ENCODE results near the gene PRR16. TPM values are rescaled to one million over a fixed set of nuclear protein-coding genes. Genes with fewer than 3 reads are reported as not detected.

PRR16 gene
- total RNA-seq, 2 donors from 2014 or later: 19.8 to 25.5 TPM

- Histone ChIP-seq H3K27ac (no peak overlapping the region), H3K4me3 (no peak overlapping the region), H3K4me1 (ENCODE audit: control insufficient read depth in 1 of 2, low read depth in 2 of 2) (peaks cover 4 to 20% of the 10 kb centered on the region in 2 donors), H3K27me3 (replicated peaks; ENCODE audit: insufficient read depth) (no peaks in the 10 kb centered on the region), H3K36me3 (no peaks in the 10 kb centered on the region), H3K9me3 (no peaks in the 10 kb centered on the region)
- ATAC-seq (ENCODE audit: insufficient number of reproducible peaks, low FRiP score, low read depth) (no peak), DNase-seq (ENCODE audit: low spot score) (no peak)
- TF ChIP-seq CTCF (IDR thresholded peaks at IDR 0.05): no peak
Measured at GRCh38 chr5:120461251-120461650, 2.8 kb upstream of the PRR16 start.

- peak overlapping the region; percentile 93 for H3K4me3 ChIP-seq
- DNase-seq (ENCODE audit: low spot score) (no peak), ATAC-seq (ENCODE audit: insufficient number of reproducible peaks, low FRiP score, low read depth) (no peak)
- no peak for TF ChIP-seq CTCF (IDR thresholded peaks at IDR 0.05)
- H3K4me1 ChIP-seq (ENCODE audit: control insufficient read depth in 1 of 2, low read depth in 2 of 2): peaks cover 9 to 23% of the 10 kb centered on the region in 2 donors
- no peaks in the 10 kb centered on the region for H3K27me3 ChIP-seq (replicated peaks; ENCODE audit: insufficient read depth)
- no peaks in the 10 kb centered on the region for H3K36me3 ChIP-seq
- H3K9me3 ChIP-seq: no peaks in the 10 kb centered on the region
- peak overlapping the region; percentile 83 to 85 for H3K27ac ChIP-seq
Measured at GRCh38 chr5:120463006-120463680, 957 bp upstream of the PRR16 start.

GRCh38 chr5:120464627-120465435, 731 bp downstream of the PRR16 start:
- TF ChIP-seq CTCF (IDR thresholded peaks at IDR 0.05): no peak
- peak; percentile 32 for ATAC-seq (ENCODE audit: insufficient number of reproducible peaks, low FRiP score, low read depth)
- Histone ChIP-seq H3K9me3 (no peaks in the 10 kb centered on the region), H3K27ac (peak overlapping the region; percentile 83 to 85), H3K36me3 (no peaks in the 10 kb centered on the region), H3K27me3 (replicated peaks; ENCODE audit: insufficient read depth) (no peaks in the 10 kb centered on the region), H3K4me1 (ENCODE audit: control insufficient read depth in 1 of 2, low read depth in 2 of 2) (peaks cover 10 to 29% of the 10 kb centered on the region in 2 donors), H3K4me3 (peak overlapping the region; percentile 93)
- DNase-seq (ENCODE audit: low spot score): no peak

GRCh38 chr5:120465436-120465961, 1.4 kb downstream of the PRR16 start:
- no peak for DNase-seq (ENCODE audit: low spot score)
- Histone ChIP-seq H3K9me3 (no peaks in the 10 kb centered on the region), H3K4me1 (ENCODE audit: control insufficient read depth in 1 of 2, low read depth in 2 of 2) (peaks cover 10 to 29% of the 10 kb centered on the region in 2 donors), H3K27me3 (replicated peaks; ENCODE audit: insufficient read depth) (no peaks in the 10 kb centered on the region), H3K4me3 (peak overlapping the region; percentile 93), H3K36me3 (no peaks in the 10 kb centered on the region), H3K27ac (peak overlapping the region; percentile 83 to 85)
- peak; percentile 58 for ATAC-seq (ENCODE audit: insufficient number of reproducible peaks, low FRiP score, low read depth)
- TF ChIP-seq CTCF (IDR thresholded peaks at IDR 0.05): no peak

GRCh38 chr5:120466341-120467006, 2.4 kb downstream of the PRR16 start:
- H3K27me3 ChIP-seq (replicated peaks; ENCODE audit: insufficient read depth): no peaks in the 10 kb centered on the region
- TF ChIP-seq CTCF (IDR thresholded peaks at IDR 0.05): no peak
- H3K4me1 ChIP-seq (ENCODE audit: control insufficient read depth in 1 of 2, low read depth in 2 of 2): peaks cover 10 to 29% of the 10 kb centered on the region in 2 donors
- peak overlapping the region; percentile 59 to 85 for H3K27ac ChIP-seq
- H3K9me3 ChIP-seq: no peaks in the 10 kb centered on the region
- ATAC-seq (ENCODE audit: insufficient number of reproducible peaks, low FRiP score, low read depth) (no peak), DNase-seq (ENCODE audit: low spot score) (no peak)
- H3K36me3 ChIP-seq: no peaks in the 10 kb centered on the region
- peak overlapping the region; percentile 93 for H3K4me3 ChIP-seq

Measured in thoracic aorta (tissue), 2 donors.